ENCODE measurements around the gene CTAG2.
"Not testable (repeated sequence)": the region's sequence is repeated elsewhere in the genome, so short reads cannot be mapped to it uniquely, and the experiment has no call there.

GRCh38 chrX:154643708-154644107 is 9.7 kb downstream of the CTAG2 start:
- TF ChIP-seq CTCF (IDR thresholded peaks at IDR 0.05 in 2 of 3, conservative IDR thresholded peaks at IDR 0.05 in 1 of 3; ENCODE audit: borderline replicate concordance in 1 of 3, insufficient read depth in 1 of 3, low read depth in 2 of 3, low read length in 2 of 3); REST (IDR thresholded peaks at IDR 0.05; ENCODE audit: low read depth); POLR2AphosphoS5 (IDR thresholded peaks at IDR 0.05; ENCODE audit: low read depth, low read length): not testable (repeated sequence)

Measured in HCT116 (cell line).